Measurements from ENCODE around the gene CPNE1.

GRCh38 chr20:35632539-35633115, 32.1 kb downstream of the CPNE1 start:
- TF ChIP-seq CTCF (IDR thresholded peaks at IDR 0.05 in 4 of 5, conservative IDR thresholded peaks at IDR 0.05 in 1 of 5) (no peak), POLR2A (IDR thresholded peaks at IDR 0.05) (no peak)
